Activated T-cell treated with anti-CD3 and anti-CD28 coated beads, Interleukin-2, amount 50 U/mL, for 1 hour (primary cell): ENCODE measurements around the gene SH3GL3.

Source experiments
- DNase-seq: peaks from one replicate; pipeline ENCODE4 v3.0.0-alpha.2; 2020

Gene SH3GL3

GRCh38 chr15:83470887-83471286 lies 23.7 kb downstream of the SH3GL3 start:
- no peak for DNase-seq

GRCh38 chr15:83471307-83471866 lies 24.2 kb downstream of the SH3GL3 start:
- no peak for DNase-seq

GRCh38 chr15:83472151-83472550 lies 25.0 kb downstream of the SH3GL3 start:
- DNase-seq: no peak

GRCh38 chr15:83472797-83473196 lies 25.7 kb downstream of the SH3GL3 start:
- DNase-seq: no peak

- DNase-seq: no peak
Observed at GRCh38 chr15:83474578-83474977, 27.4 kb downstream of the SH3GL3 start.

GRCh38 chr15:83475551-83475950 lies 28.4 kb downstream of the SH3GL3 start:
- no peak for DNase-seq

- no peak for DNase-seq
Observed at GRCh38 chr15:83476066-83476465, 28.9 kb downstream of the SH3GL3 start.

GRCh38 chr15:83476708-83477107 lies 29.6 kb downstream of the SH3GL3 start:
- no peak for DNase-seq

GRCh38 chr15:83477172-83477807 lies 30.1 kb downstream of the SH3GL3 start:
- DNase-seq: no peak

GRCh38 chr15:83477808-83478537 lies 30.8 kb downstream of the SH3GL3 start:
- no peak for DNase-seq

GRCh38 chr15:83483612-83484011 lies 36.5 kb downstream of the SH3GL3 start:
- DNase-seq: no peak

- no peak for DNase-seq
Observed at GRCh38 chr15:83484636-83485035, 37.5 kb downstream of the SH3GL3 start.

GRCh38 chr15:83486363-83486762 lies 39.2 kb downstream of the SH3GL3 start:
- no peak for DNase-seq

- DNase-seq: no peak
Observed at GRCh38 chr15:83487519-83487918, 40.4 kb downstream of the SH3GL3 start.

- DNase-seq: no peak
Observed at GRCh38 chr15:83489690-83490089, 42.5 kb downstream of the SH3GL3 start.

GRCh38 chr15:83491486-83491885 lies 44.3 kb downstream of the SH3GL3 start:
- DNase-seq: no peak

- DNase-seq: no peak
Observed at GRCh38 chr15:83496766-83497165, 49.6 kb downstream of the SH3GL3 start.

- DNase-seq: no peak
Observed at GRCh38 chr15:83498374-83498773, 51.2 kb downstream of the SH3GL3 start.

- DNase-seq: no peak
Observed at GRCh38 chr15:83498801-83499200, 51.7 kb downstream of the SH3GL3 start.

GRCh38 chr15:83499476-83499875 lies 52.3 kb downstream of the SH3GL3 start:
- no peak for DNase-seq

GRCh38 chr15:83503595-83504364 lies 56.6 kb downstream of the SH3GL3 start:
- no peak for DNase-seq

- no peak for DNase-seq
Observed at GRCh38 chr15:83504365-83504764, 57.2 kb downstream of the SH3GL3 start.

- DNase-seq: no peak
Observed at GRCh38 chr15:83510001-83510400, 62.9 kb downstream of the SH3GL3 start.

- DNase-seq: no peak
Observed at GRCh38 chr15:83512459-83512858, 65.3 kb downstream of the SH3GL3 start.
